SK-N-SH (cell line): Measurements from ENCODE around the gene ARL11. TPM values are rescaled to one million over a fixed set of nuclear protein-coding genes. Genes with fewer than 3 reads are reported as not detected.

ENCODE experiments used
- CTCF ChIA-PET: fragments of 300-600, 350-600 bp; formaldehyde crosslinking; extraction: SDS; loops from one replicate; lab custom pipeline; 2021; lab: Yijun Ruan, JAX
- POLR2A ChIA-PET: fragments of 350-600 bp; sonication (Branson Sonifier 250); formaldehyde crosslinking; extraction: SDS; loops from one replicate; lab custom pipeline; 2020; ENCODE audit warnings: antibody characterized with exemption, inconsistent platforms; lab: Yijun Ruan, JAX
- DNase-seq: peaks from one replicate; pipeline ENCODE4 v3.0.0; 2012
- H2AFZ ChIP-seq: fragments of 200-600 bp; sonication (generic); 2 replicates; pipeline ENCODE4 v1.8.1; 2016; ENCODE audit warnings: antibody characterized with exemption, mild to moderate bottlenecking, low read depth
- H3F3A ChIP-seq: fragments of 200-600 bp; sonication (generic); replicated peaks from 2 replicates; pipeline ENCODE3; 2016; ENCODE audit warnings: antibody characterized with exemption, mild to moderate bottlenecking; ENCODE audit not compliant: insufficient read depth
- H3K27ac ChIP-seq, 2 experiments: fragments of 200-500 bp in 1 of 2; fragments of 200-600 bp in 1 of 2; sonication (Bioruptor generic) in 1 of 2; sonication (generic), shearing (Covaris generic) in 1 of 2; 2 replicates each; pipeline versions ENCODE4 v1.5.1 to v1.6.1; 2014 to 2016; ENCODE audit warnings: low read depth in 2 of 2, inconsistent platforms in 1 of 2, low read length in 1 of 2, mild to moderate bottlenecking in 1 of 2, mixed read lengths in 1 of 2
- H3K27me3 ChIP-seq: fragments of 200-600 bp; sonication (generic), shearing (Covaris generic); 2 replicates; pipeline ENCODE4 v1.6.1; 2016; ENCODE audit warnings: mixed run types; ENCODE audit not compliant: insufficient read depth
- H3K36me3 ChIP-seq, 2 experiments: fragments of 200-500 bp in 1 of 2; fragments of 200-600 bp in 1 of 2; sonication (Bioruptor generic) in 1 of 2; sonication (generic) in 1 of 2; replicated peaks in 1 of 2; 2 replicates each; pipeline versions ENCODE3 to v1.5.1; 2014 to 2016; ENCODE audit warnings: low read length in 1 of 2, mild to moderate bottlenecking in 1 of 2; ENCODE audit not compliant: insufficient read depth in 2 of 2, control insufficient read depth in 1 of 2
- H3K4me1 ChIP-seq, 2 experiments: fragments of 200-500 bp in 1 of 2; fragments of 200-600 bp in 1 of 2; sonication (Bioruptor generic) in 1 of 2; sonication (generic), shearing (Covaris generic) in 1 of 2; 2 replicates each; pipeline versions ENCODE4 v1.5.1 to v1.6.1; 2014 to 2016; ENCODE audit warnings: low read depth in 1 of 2, low read length in 1 of 2, mixed run types in 1 of 2; ENCODE audit not compliant: insufficient read depth in 2 of 2, control insufficient read depth in 1 of 2
- H3K4me2 ChIP-seq: fragments of 200-600 bp; sonication (generic), shearing (Covaris generic); 2 replicates; pipeline ENCODE4 v1.6.1; 2017; ENCODE audit warnings: mixed run types
- H3K4me3 ChIP-seq, 2 experiments: fragments of 200-500 bp in 1 of 2; fragments of 200-600 bp in 1 of 2; sonication (Bioruptor generic) in 1 of 2; sonication (generic), shearing (Covaris generic) in 1 of 2; 2 replicates each; pipeline versions ENCODE4 v1.5.1 to v1.8.1; 2014 to 2016; ENCODE audit warnings: low read depth in 2 of 2, inconsistent platforms in 1 of 2, low read length in 1 of 2, mild to moderate bottlenecking in 1 of 2, mixed read lengths in 1 of 2, moderate library complexity in 1 of 2
- H3K79me2 ChIP-seq: fragments of 200-600 bp; sonication (generic); 2 replicates; pipeline ENCODE4 v1.8.1; 2017; ENCODE audit warnings: mild to moderate bottlenecking; ENCODE audit not compliant: insufficient read depth
- H3K9ac ChIP-seq: fragments of 200-600 bp; sonication (generic); 2 replicates; pipeline ENCODE4 v1.6.1; 2017; ENCODE audit warnings: mixed run types
- H3K9me2 ChIP-seq: fragments of 200-600 bp; sonication (generic); 2 replicates; pipeline ENCODE4 v1.6.1; 2017; ENCODE audit warnings: mixed run types
- H3K9me3 ChIP-seq: fragments of 200-600 bp; sonication (generic); 2 replicates; pipeline ENCODE4 v1.6.1; 2017; ENCODE audit warnings: mixed run types, mild to moderate bottlenecking, moderate library complexity
- H4K20me1 ChIP-seq: fragments of 200-600 bp; sonication (generic); 2 replicates; pipeline ENCODE4 v1.6.1; 2017; ENCODE audit warnings: mild to moderate bottlenecking, mixed run types; ENCODE audit not compliant: insufficient read depth
- CHD2 ChIP-seq: fragments of 150-350 bp; IDR thresholded peaks from 2 replicates; pipeline ENCODE4 v1.6.1; 2018; ENCODE audit warnings: low read length; ENCODE audit not compliant: partially characterized antibody
- ELF1 ChIP-seq: IDR thresholded peaks from 2 replicates; pipeline ENCODE4 v1.4.0; 2012
- EP300 ChIP-seq, 2 experiments: IDR thresholded peaks; 2 replicates each; pipeline versions ENCODE4 v1.4.0 to v1.6.1; 2012; ENCODE audit warnings: borderline replicate concordance in 1 of 2, low read depth in 1 of 2, low read length in 1 of 2
- FOXJ3 ChIP-seq: sonication (generic); formaldehyde crosslinking; IDR thresholded peaks from 2 replicates; pipeline ENCODE4 v1.5.1; 2020; ENCODE audit warnings: mild to moderate bottlenecking, missing genetic modification reagents
- GABPA ChIP-seq: IDR thresholded peaks from 2 replicates; pipeline ENCODE4 v1.4.0; 2012; ENCODE audit warnings: low read depth, mild to moderate bottlenecking
- GATA2 ChIP-seq: sonication (generic); formaldehyde crosslinking; IDR thresholded peaks from 2 replicates; pipeline ENCODE4 v1.5.0; 2020; ENCODE audit warnings: mild to moderate bottlenecking, missing genetic modification reagents
- IRF3 ChIP-seq: fragments of 150-350 bp; IDR thresholded peaks from 2 replicates; pipeline ENCODE4 v1.6.1; 2016; ENCODE audit warnings: mild to moderate bottlenecking, low read depth, low read length
- JUND ChIP-seq: IDR thresholded peaks from 2 replicates; pipeline ENCODE4 v1.4.0; 2012
- NRF1 ChIP-seq: IDR thresholded peaks from 2 replicates; pipeline ENCODE4 v1.6.1; 2012; ENCODE audit warnings: low read depth, mild to moderate bottlenecking, low read length
- PBX3 ChIP-seq: IDR thresholded peaks from 2 replicates; pipeline ENCODE4; 2012
- POLR2AphosphoS5 ChIP-seq: IDR thresholded peaks from 2 replicates; pipeline ENCODE4 v1.6.1; 2012; ENCODE audit warnings: low read depth, low read length
- RAD21 ChIP-seq: IDR thresholded peaks from 2 replicates; pipeline ENCODE4 v1.6.1; 2012; ENCODE audit warnings: mild to moderate bottlenecking, low read length
- SMC3 ChIP-seq: IDR thresholded peaks from 2 replicates; pipeline ENCODE4 v1.6.1; 2012; ENCODE audit warnings: low read depth, low read length, improper control_type of control experiment
- TAF1 ChIP-seq: IDR thresholded peaks from 2 replicates; pipeline ENCODE4 v1.6.1; 2012; ENCODE audit warnings: low read depth, mild to moderate bottlenecking, low read length, moderate library complexity, borderline replicate concordance
- TEAD4 ChIP-seq: IDR thresholded peaks from 2 replicates; pipeline ENCODE4 v1.4.0; 2012; ENCODE audit warnings: mild to moderate bottlenecking, borderline replicate concordance; ENCODE audit not compliant: insufficient read depth
- USF1 ChIP-seq: IDR thresholded peaks from 2 replicates; pipeline ENCODE4 v1.4.0; 2012; ENCODE audit warnings: low read depth, borderline replicate concordance
- USF2 ChIP-seq: fragments of 150-350 bp; IDR thresholded peaks from 2 replicates; pipeline ENCODE4 v1.6.1; 2017; ENCODE audit warnings: antibody characterized with exemption, low read length, low read depth, borderline replicate concordance
- YY1 ChIP-seq: IDR thresholded peaks from 2 replicates; pipeline ENCODE4 v1.4.0; 2012; ENCODE audit warnings: low read depth, mild to moderate bottlenecking
- ZBTB33 ChIP-seq: IDR thresholded peaks from 2 replicates; pipeline ENCODE4 v1.4.0; 2012; ENCODE audit warnings: low read depth, borderline replicate concordance
- WGBS: methylation state at CpG from one replicate; pipeline ENCODE4 v1.1.6; 2017; ENCODE audit warnings: low lambda C conversion rate; 5-methylcytosine and 5-hydroxymethylcytosine counted together
- polyA plus RNA-seq, 3 experiments: library from polyadenylated mRNA; depleted of rRNA; stranded (reverse); fragments of >200 nt; gene quantifications; 2 replicates each; pipeline ENCODE4 v1.2.3, GENCODE V29; 2012

The ARL11 gene
- polyA plus RNA-seq, 1 of the 3 experiments (the other 2 are of a cell fraction) = not detected

GRCh38 chr13:49654011-49654410, 25.7 kb downstream of the ARL11 start:
- Histone ChIP-seq H3K27me3 (no peaks in the 10 kb centered on the region), H3K27ac (no peak overlapping the region)
- TF ChIP-seq TAF1 = no peak
- TF ChIP-seq JUND = no peak
- TF ChIP-seq NRF1 = no peak
- TF ChIP-seq ZBTB33 = no peak
- no peak for TF ChIP-seq GATA2 (CRISPR knock-in tag)
- no peak for TF ChIP-seq RAD21
- no peak for TF ChIP-seq POLR2AphosphoS5
- TF ChIP-seq ELF1 = no peak
- TF ChIP-seq SMC3 = no peak
- TF ChIP-seq, all 33 proteins: peak for 0
- H3K36me3 ChIP-seq = peaks cover 0 to 3% of the 10 kb centered on the region in 2 experiments
- H4K20me1 ChIP-seq = no peaks in the 10 kb centered on the region
- no peaks in the 10 kb centered on the region; a peak in 1 of 4 replicates for H3K4me1 ChIP-seq
- POLR2A ChIA-PET = no interaction called here
- CTCF ChIA-PET = no interaction called here
- H3K9me2 ChIP-seq = no peaks in the 10 kb centered on the region
- no peaks in the 10 kb centered on the region for H3K79me2 ChIP-seq
- no peaks in the 10 kb centered on the region for H3K9me3 ChIP-seq
- H3K9ac ChIP-seq = no peak overlapping the region
- 94% methylated on average over 3 of the region's 3 CpGs for WGBS
- no peak overlapping the region for H3K4me2 ChIP-seq
- DNase-seq = no peak
- H3K4me3 ChIP-seq = no peak overlapping the region
- no peak overlapping the region for H2AFZ ChIP-seq
- peaks cover 7% of the 10 kb centered on the region for H3F3A ChIP-seq

GRCh38 chr13:49655906-49656305, 27.6 kb downstream of the ARL11 start:
- Histone ChIP-seq H3F3A (peaks cover 7% of the 10 kb centered on the region), H3K9me3 (no peaks in the 10 kb centered on the region), H3K27ac (no peak overlapping the region), H3K36me3 (peaks cover 5 to 9% of the 10 kb centered on the region in 2 experiments), H2AFZ (no peak overlapping the region), H3K4me1 (no peaks in the 10 kb centered on the region; a peak in 1 of 4 replicates), H4K20me1 (no peaks in the 10 kb centered on the region), H3K79me2 (no peaks in the 10 kb centered on the region), H3K9me2 (no peaks in the 10 kb centered on the region), H3K4me3 (no peak overlapping the region), H3K4me2 (no peak overlapping the region), H3K27me3 (no peaks in the 10 kb centered on the region), H3K9ac (no peak overlapping the region)
- ChIA-PET POLR2A (no interaction called here), CTCF (no interaction called here)
- WGBS = 88% methylated on average over 3 of the region's 3 CpGs
- no peak for DNase-seq
- no peak for TF ChIP-seq IRF3
- TF ChIP-seq EP300 (IDR thresholded peaks at IDR 0.05; ENCODE audit: borderline replicate concordance in 1 of 2, low read depth in 1 of 2, low read length in 1 of 2) = no peak
- no peak for TF ChIP-seq GABPA
- TF ChIP-seq GATA2 (CRISPR knock-in tag) = no peak
- no peak for TF ChIP-seq PBX3
- TF ChIP-seq YY1 = no peak
- TF ChIP-seq USF1 = no peak
- no peak for TF ChIP-seq TAF1
- no peak for TF ChIP-seq USF2
- TF ChIP-seq FOXJ3 (CRISPR knock-in tag) = no peak
- TF ChIP-seq RAD21 = no peak
- TF ChIP-seq CHD2 = no peak
- no peak for TF ChIP-seq ELF1
- TF ChIP-seq TEAD4 = no peak
